ENCODE measurements around the gene LRRC41.
"Not testable (repeated sequence)": the region's sequence is repeated elsewhere in the genome, so short reads cannot be mapped to it uniquely, and the experiment has no call there.

The LRRC41 gene

GRCh38 chr1:46303038-46303871 lies at the start of gene LRRC41, which contains the start of gene UQCRH:
Gene LRRC41, minus strand, starts transcription at chr1:46303616. Its CDS starts 294 bp downstream, at chr1:46303322.
Gene UQCRH, plus strand, starts transcription at chr1:46303698. Its CDS starts 69 bp downstream, at chr1:46303767.
- peak; percentile 81 for DNase-seq

GRCh38 chr1:46352363-46352762 lies 48.9 kb upstream of the LRRC41 start:
- DNase-seq = no peak

GRCh38 chr1:46345281-46345680 lies 41.9 kb upstream of the LRRC41 start:
- no peak for DNase-seq

GRCh38 chr1:46344481-46344880 lies 41.1 kb upstream of the LRRC41 start:
- DNase-seq = no peak

GRCh38 chr1:46343705-46344104 lies 40.3 kb upstream of the LRRC41 start:
- DNase-seq = no peak

GRCh38 chr1:46343351-46343695 lies 39.9 kb upstream of the LRRC41 start:
- no peak for DNase-seq

- DNase-seq = no peak
These were observed 39.4 kb upstream of the LRRC41 start for GRCh38 chr1:46342677-46343350.

- DNase-seq = no peak
These were observed 38.8 kb upstream of the LRRC41 start for GRCh38 chr1:46342084-46342656.

- no peak for DNase-seq
These were observed 38.0 kb upstream of the LRRC41 start for GRCh38 chr1:46341222-46342083.

- peak; percentile 78 for DNase-seq
These were observed 37.2 kb upstream of the LRRC41 start, which contains the start of gene NSUN4 for GRCh38 chr1:46340404-46341221. Gene NSUN4, plus strand, starts transcription at chr1:46340807. Its CDS starts 20 bp downstream, at chr1:46340827.

- not testable (repeated sequence) for DNase-seq
These were observed 34.0 kb upstream of the LRRC41 start for GRCh38 chr1:46337409-46337808.

- no peak for DNase-seq
These were observed 31.7 kb upstream of the LRRC41 start for GRCh38 chr1:46335081-46335480.

- DNase-seq = no peak
These were observed 30.6 kb upstream of the LRRC41 start for GRCh38 chr1:46334030-46334384.

- no peak for DNase-seq
These were observed 30.0 kb upstream of the LRRC41 start for GRCh38 chr1:46333300-46334029.

- DNase-seq = not testable (repeated sequence)
These were observed 28.5 kb upstream of the LRRC41 start for GRCh38 chr1:46331786-46332540.

- DNase-seq = not testable (repeated sequence)
These were observed 27.0 kb upstream of the LRRC41 start for GRCh38 chr1:46330381-46330780.

GRCh38 chr1:46329807-46330206 lies 26.4 kb upstream of the LRRC41 start:
- not testable (repeated sequence) for DNase-seq

GRCh38 chr1:46328182-46328581 lies 24.8 kb upstream of the LRRC41 start:
- DNase-seq = not testable (repeated sequence)

- not testable (repeated sequence) for DNase-seq
These were observed 22.1 kb upstream of the LRRC41 start for GRCh38 chr1:46325285-46326076.
